GM21723 (cell line): ENCODE measurements around the gene TRAPPC14.
A peak's percentile ranks its signal among the peaks of the same experiment; 100 is the strongest.
"Not testable (repeated sequence)": the region's sequence is repeated elsewhere in the genome, so short reads cannot be mapped to it uniquely, and the experiment has no call there.

Experiments
- ATAC-seq: cut with Tn5 transposase; IDR thresholded peaks from one replicate; pipeline ENCODE4 v1.9.1; 2021; ENCODE audit warnings: mild to moderate bottlenecking, moderate library complexity; ENCODE audit not compliant: unreplicated experiment

Gene TRAPPC14

DNA sequence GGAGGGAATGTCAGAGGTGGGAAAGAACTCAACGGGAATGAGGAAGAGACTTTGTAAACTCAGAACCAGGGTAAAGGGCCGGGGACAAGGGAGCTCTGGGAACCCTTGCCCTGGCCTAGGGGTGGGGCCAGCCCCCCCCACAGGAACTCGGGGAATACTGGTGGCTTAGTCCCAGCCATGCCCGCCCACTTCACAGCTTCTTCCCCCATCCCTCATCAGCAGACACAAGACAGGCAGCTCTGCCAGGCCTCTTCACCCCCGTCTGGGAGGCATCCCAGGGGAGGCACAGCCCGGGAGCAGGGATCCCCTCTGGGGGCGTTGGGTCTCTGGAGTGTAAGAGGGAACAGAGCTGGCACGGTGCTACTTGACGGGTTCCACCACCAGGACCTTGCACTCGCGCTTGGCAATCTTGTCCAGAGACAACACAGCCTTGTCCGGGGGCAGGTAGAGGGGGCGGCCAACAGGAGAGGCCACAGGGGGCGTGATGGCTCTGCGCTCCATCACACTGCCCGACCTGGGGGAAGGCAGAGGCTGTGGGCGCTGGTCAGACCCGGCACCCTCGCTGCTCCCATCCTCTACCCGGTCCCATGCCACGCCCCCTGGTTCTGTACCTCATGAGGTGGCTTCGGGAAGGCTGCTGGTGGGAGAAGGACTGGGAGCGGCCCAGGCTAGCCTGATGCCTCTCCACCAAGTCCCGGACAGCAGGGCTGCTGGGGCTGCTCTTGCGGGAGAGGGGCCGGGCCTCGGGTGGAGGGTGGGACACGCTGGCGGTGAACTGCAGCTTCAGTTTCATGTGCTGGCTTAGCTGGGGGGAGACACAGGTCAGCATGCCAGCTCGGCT is 3.7 kb downstream of the TRAPPC14 start:
- no peak for ATAC-seq

GRCh38 chr7:100153708-100154535 is 4.6 kb downstream of the TRAPPC14 start:
- no peak for ATAC-seq

DNA sequence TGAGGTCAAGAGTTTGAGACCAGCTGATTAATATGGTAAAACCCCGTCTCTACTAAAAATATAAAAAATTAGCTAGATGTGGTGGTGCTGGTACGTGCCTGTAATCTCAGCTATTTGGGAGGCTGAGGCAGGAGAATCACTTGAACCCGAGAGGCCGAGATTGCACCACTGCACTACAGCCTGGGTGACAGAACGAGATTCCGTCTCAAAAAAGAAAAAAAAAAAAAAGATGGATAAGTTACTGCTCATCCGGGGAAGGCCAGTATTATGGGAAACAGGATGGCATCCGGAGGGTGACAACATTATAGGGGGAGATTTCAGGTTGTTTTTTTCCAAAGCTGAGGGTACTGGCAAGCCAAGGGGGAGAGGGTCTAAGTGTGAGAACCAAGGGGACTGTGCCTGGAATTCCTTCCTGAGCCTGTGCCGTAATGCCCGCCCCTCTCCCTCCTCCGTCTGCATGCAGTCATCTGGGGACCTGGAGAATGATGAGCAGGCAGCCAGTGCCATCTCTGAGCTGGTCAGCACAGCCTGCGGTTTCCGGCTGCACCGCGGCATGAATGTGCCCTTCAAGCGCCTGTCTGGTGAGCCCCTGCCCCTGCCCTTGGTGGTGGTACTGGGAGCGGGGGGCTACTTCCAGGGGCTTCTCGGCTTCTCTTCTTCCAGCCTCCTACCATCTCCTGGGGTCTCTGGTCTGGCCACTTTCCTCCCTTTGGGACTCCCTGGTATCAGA is 5.4 kb downstream of the TRAPPC14 start:
- ATAC-seq = no peak

GRCh38 chr7:100152404-100152803 is 6.1 kb downstream of the TRAPPC14 start:
- no peak for ATAC-seq

GRCh38 chr7:100148559-100149328 is 9.8 kb downstream of the TRAPPC14 start, which contains the start of gene LAMTOR4:
TSS of gene LAMTOR4 (plus strand) at chr7:100148918. CDS start at chr7:100148973, 55 bp downstream.
- peak; percentile 98 for ATAC-seq

GRCh38 chr7:100148225-100148558 is 10.3 kb downstream of the TRAPPC14 start:
- ATAC-seq = no peak

GRCh38 chr7:100147278-100147677 is 11.2 kb downstream of the TRAPPC14 start:
- ATAC-seq = no peak

DNA sequence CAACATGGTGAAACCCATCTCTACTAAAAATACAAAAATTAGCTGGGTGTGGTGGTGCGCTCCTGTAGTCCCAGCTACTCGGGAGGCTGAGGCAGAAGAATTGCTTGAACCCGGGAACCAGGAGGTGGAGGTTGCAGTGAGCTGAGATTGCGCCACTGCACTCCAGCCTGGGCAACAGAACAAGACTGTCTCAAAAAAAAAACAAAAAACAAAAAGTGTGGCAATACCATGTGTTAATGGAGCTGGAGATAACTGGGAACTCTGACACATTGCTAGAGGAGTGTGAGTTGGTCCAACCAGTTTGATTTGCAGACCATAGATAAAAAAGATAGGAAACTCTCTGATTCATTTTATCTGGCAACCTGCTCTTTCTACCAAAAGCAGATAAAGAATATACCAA is 12.2 kb downstream of the TRAPPC14 start:
- not testable (repeated sequence) for ATAC-seq

DNA sequence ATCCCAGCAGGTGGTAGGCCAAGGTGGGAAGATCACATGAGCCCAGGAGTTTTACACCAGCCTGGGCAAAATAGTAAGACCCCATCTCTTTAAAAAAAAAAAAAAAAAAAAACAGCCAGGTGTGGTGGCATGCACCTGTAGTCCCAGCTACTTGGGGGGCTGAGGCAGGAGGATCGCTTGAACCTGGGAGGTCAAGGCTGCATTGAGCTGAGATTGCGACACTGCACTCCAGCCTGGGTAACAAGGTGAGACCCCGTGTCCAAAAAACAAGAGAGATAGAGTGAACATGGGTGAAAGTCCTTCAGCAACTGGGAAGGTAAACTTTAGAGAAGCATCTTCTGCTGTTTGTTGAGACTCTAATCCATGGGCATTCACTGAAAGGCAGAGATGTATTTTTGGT is 16.1 kb downstream of the TRAPPC14 start:
- ATAC-seq = no peak

GRCh38 chr7:100141555-100141949 is 17.0 kb downstream of the TRAPPC14 start:
- ATAC-seq = no peak

DNA sequence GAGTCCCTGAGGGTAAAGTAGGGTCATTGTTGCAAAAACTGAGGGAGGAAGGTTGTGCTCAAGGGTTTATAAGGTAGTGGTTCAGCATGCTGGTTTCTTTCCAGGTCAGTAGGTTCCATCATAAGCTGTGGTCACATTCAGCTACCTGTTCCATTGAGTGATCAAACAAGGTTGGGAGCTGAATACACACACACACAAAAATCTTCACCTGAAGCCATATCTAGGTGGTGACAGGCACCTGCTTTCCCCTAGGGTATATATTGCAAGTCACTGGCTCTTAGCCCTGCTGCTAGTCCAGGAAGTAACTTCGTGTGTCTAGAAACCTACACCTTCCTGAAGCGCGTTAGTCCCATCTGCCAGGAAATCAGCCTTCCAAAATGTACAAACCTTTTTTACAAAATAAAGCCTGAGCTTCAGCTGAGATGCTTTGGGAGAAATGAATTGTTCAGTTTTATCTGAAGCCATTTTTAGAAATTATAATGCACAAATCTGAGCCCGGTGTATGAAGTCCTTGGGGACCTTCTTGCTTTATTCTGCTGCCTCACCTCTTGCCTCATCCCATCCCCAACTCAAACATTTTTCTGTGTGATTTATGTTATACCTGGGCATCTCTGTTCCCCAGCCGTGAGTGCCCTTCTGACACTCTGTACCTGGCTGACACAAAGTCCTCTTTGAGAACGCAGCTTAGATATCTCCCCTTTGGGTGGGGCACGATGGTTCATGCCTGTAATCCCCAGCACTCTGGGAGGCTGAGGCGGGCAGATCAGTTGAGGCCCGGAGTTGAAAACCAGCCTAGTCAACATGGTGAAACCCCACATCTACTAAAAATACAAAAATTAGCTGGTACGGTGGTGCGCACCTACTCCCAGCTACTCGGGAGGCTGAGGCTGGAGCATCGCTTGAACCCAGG is 20.4 kb downstream of the TRAPPC14 start:
- ATAC-seq = no peak

- peak; percentile 58 for ATAC-seq
Observed at GRCh38 chr7:100132697-100133151, 25.8 kb downstream of the TRAPPC14 start.

DNA sequence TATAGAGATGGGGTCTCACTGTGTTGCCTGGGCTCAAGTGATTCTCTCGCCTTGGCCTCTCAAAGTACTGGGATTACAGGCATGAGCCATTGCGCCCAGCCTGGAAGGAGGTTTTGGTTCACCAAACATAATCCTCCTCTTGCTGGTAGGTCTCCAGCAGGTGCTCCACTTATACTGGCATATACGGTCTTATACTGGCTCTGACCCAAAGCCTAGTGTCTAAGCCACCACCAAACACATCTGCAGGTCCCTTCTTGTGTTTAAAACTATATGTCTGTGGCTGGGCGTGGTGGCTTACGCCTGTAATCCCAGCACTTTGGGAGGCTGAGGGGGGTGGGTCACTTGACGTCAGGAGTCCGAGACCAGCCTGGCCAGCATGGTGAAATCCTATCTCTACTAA is 26.4 kb downstream of the TRAPPC14 start:
- ATAC-seq = no peak

DNA sequence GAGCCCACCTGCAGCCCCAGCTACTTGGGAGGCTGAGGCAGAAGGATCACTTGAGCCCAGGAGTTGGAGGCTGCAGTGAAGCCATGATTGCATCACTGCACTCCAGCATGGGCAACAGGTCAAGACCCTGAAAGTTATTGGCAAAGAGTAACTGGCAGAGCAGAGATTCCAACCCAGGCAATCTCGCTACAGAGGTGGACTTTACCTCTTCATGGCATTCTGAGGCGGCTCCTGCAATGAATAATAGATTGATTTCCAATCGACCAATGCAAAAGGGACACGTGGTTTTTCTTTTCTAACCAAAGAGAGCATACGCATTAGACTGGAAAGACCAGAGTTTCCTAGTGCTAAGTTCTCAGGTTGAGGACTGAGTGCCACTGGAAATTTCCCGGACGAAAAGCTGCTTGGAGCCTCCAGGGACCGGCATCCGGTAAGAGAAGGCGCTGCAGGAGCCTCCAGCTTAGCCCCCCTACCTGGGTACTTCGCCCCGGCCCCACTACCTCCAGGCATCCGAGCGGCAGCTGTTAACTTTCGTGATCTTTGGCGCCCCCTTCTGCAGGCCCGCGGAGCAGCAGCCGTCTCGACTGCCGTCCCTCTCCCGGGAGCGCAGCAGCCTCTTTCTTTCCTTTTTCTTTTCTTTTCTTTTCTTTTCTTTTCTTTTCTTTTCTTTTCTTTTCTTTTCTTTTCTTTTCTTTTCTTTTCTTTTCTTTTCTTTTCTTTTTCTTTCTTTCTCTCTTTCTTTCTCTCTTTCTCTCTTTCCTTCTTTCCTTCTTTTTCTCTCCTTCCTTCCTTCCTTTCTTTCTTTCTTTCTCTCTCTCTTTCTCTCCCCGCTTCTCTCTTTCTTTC is 27.7 kb downstream of the TRAPPC14 start:
- ATAC-seq = no peak

- ATAC-seq = not testable (repeated sequence)
Observed at GRCh38 chr7:100130220-100130607, 28.3 kb downstream of the TRAPPC14 start.

GRCh38 chr7:100128637-100128963 is 29.9 kb downstream of the TRAPPC14 start:
- ATAC-seq = no peak

DNA sequence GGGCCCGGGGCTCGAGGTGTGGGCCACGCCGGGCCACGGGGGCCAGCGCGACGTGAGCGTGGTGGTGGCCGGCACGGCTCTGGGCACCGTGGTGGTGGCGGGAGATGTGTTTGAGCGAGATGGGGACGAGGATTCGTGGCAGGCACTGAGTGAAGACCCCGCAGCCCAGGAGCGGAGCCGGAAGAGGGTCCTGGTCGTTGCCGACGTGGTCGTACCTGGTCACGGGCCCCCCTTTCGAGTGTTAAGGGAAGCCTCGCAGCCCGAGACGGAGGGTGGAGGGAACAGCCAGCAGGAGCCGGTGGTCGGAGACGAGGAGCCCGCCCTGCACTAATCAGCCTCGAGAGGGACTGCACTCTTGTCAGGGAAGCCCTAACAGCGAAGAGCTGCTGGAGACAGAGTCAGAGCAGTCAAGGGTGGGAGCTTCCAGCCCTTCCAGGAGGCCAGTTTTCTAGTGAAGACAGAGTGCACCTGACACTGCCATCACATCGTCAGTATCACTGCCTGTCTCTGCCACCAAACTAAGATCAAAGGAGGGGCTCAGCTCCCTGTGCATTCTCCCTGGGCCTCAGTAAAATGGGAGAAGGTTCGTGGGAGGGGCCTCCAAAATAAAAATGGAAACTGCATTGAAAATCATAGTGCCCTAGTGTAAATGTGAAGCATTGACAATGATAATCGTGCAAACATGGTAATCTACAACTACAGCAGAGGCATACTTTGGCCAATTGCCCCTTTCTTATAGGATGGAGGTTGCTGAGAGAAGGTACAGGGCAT is 30.5 kb downstream of the TRAPPC14 start:
- no peak for ATAC-seq
